A673 (cell line): ENCODE data around the gene MTERF4.

Source experiments
- EZH2 ChIP-seq: fragments of 200-600 bp; sonication (generic); IDR thresholded peaks from 2 replicates; pipeline ENCODE4 v1.6.1; 2017; ENCODE audit warnings: borderline replicate concordance, low read depth, mild to moderate bottlenecking, mixed read lengths, antibody characterized with exemption, low read length; ENCODE audit not compliant: poor library complexity, severe bottlenecking
- TF ChIP-seq, protein P1 (sequence below): fragments of 300-800, 200-600 bp; sonication (generic); conservative IDR thresholded peaks from 2 replicates; pipeline ENCODE4 v1.5.1; 2017; ENCODE audit warnings: low read depth, mild to moderate bottlenecking, antibody characterized with exemption, low read length, moderate library complexity, mixed read lengths

DNA sequence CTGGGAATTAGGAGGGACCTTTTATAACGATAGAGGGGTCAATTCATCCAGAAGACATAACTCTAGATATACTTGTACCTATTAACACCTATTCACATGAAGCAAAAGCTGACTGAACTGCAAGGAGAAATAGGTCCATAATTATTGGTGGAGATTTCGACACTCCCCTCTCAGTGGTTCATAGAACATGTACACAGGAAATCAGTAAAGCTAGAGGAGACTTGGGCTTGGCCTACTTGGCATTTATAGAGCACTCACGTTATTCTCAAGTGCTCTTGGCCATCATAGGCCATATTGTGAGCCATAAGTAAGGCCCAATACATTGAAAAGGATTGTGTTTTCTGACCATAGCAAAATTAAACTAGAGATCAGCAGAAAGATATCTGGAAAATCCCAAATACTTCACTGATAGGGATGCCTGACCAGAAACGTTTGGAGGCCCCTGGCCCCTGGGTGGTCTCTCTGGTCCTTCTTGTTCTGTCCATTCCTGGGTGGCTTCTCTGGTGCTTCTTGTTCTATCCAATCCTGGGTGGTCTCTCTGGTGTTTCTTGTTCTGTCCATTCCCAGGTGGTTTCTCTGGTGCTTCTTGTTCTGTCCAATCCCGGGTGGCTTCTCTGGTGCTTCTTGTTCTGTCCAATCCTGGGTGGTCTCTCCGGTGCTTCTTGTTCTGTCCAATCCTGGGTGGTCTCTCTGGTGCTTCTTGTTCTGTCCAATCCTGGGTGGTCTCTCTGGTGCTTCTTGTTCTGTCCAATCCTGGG, 54.7 kb downstream of the MTERF4 start:
- TF ChIP-seq, protein P1, sequence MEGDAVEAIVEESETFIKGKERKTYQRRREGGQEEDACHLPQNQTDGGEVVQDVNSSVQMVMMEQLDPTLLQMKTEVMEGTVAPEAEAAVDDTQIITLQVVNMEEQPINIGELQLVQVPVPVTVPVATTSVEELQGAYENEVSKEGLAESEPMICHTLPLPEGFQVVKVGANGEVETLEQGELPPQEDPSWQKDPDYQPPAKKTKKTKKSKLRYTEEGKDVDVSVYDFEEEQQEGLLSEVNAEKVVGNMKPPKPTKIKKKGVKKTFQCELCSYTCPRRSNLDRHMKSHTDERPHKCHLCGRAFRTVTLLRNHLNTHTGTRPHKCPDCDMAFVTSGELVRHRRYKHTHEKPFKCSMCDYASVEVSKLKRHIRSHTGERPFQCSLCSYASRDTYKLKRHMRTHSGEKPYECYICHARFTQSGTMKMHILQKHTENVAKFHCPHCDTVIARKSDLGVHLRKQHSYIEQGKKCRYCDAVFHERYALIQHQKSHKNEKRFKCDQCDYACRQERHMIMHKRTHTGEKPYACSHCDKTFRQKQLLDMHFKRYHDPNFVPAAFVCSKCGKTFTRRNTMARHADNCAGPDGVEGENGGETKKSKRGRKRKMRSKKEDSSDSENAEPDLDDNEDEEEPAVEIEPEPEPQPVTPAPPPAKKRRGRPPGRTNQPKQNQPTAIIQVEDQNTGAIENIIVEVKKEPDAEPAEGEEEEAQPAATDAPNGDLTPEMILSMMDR: no peak
- no peak for TF ChIP-seq EZH2
